GM19438 (cell line): ENCODE results near the gene SLCO2A1.

ENCODE experiments used
- ATAC-seq: cut with Tn5 transposase; IDR thresholded peaks from one replicate; pipeline ENCODE4 v1.9.1; 2021; ENCODE audit warnings: low read depth; ENCODE audit not compliant: unreplicated experiment

Gene SLCO2A1

GRCh38 chr3:133956982-133957381 lies 72.7 kb downstream of the SLCO2A1 start:
- ATAC-seq = no peak

- ATAC-seq = no peak
These were observed 73.4 kb downstream of the SLCO2A1 start for GRCh38 chr3:133956353-133956752.

- ATAC-seq = no peak
These were observed 73.8 kb downstream of the SLCO2A1 start for GRCh38 chr3:133955892-133956291.

- no peak for ATAC-seq
These were observed 74.9 kb downstream of the SLCO2A1 start for GRCh38 chr3:133954717-133955360.

- ATAC-seq = no peak
These were observed 76.4 kb downstream of the SLCO2A1 start for GRCh38 chr3:133953297-133953696.

GRCh38 chr3:133949438-133949837 lies 80.3 kb downstream of the SLCO2A1 start:
- ATAC-seq = no peak

GRCh38 chr3:133948996-133949395 lies 80.7 kb downstream of the SLCO2A1 start:
- no peak for ATAC-seq

- ATAC-seq = no peak
These were observed 81.5 kb downstream of the SLCO2A1 start for GRCh38 chr3:133948131-133948810.

- ATAC-seq = no peak
These were observed 84.2 kb downstream of the SLCO2A1 start for GRCh38 chr3:133945381-133946095.

- ATAC-seq = no peak
These were observed 84.9 kb downstream of the SLCO2A1 start for GRCh38 chr3:133944641-133945380.

GRCh38 chr3:133944181-133944580 lies 85.5 kb downstream of the SLCO2A1 start:
- no peak for ATAC-seq

GRCh38 chr3:133943639-133944141 lies 86.0 kb downstream of the SLCO2A1 start:
- ATAC-seq = no peak

GRCh38 chr3:133943031-133943535 lies 86.6 kb downstream of the SLCO2A1 start:
- ATAC-seq = no peak

- ATAC-seq = no peak
These were observed 88.3 kb downstream of the SLCO2A1 start for GRCh38 chr3:133941415-133941821.

GRCh38 chr3:133940536-133940935 lies 89.2 kb downstream of the SLCO2A1 start:
- no peak for ATAC-seq

- ATAC-seq = no peak
These were observed 90.3 kb downstream of the SLCO2A1 start for GRCh38 chr3:133939463-133939835.

GRCh38 chr3:133938770-133939462 lies 90.8 kb downstream of the SLCO2A1 start:
- no peak for ATAC-seq

- no peak for ATAC-seq
These were observed 91.7 kb downstream of the SLCO2A1 start for GRCh38 chr3:133937756-133938601.

- ATAC-seq = no peak
These were observed 92.6 kb downstream of the SLCO2A1 start for GRCh38 chr3:133937061-133937686.
